HepG2 (cell line): ENCODE results near the gene BOLL. TPM values are rescaled to one million over a fixed set of nuclear protein-coding genes. Genes with fewer than 3 reads are reported as not detected.

Experiments used
- FOXA3 ChIP-seq: IDR thresholded peaks from 2 replicates; pipeline ENCODE4 v1.6.1; 2016; ENCODE audit warnings: missing genetic modification reagents, missing compliant biosample characterization
- GTF3A ChIP-seq: sonication (generic); formaldehyde crosslinking; conservative IDR thresholded peaks from 2 replicates; pipeline ENCODE4 v1.4.0; 2020; ENCODE audit warnings: mild to moderate bottlenecking, missing genetic modification reagents
- KDM6A ChIP-seq: IDR thresholded peaks from 2 replicates; pipeline ENCODE4 v1.6.1; 2016; ENCODE audit warnings: low read depth
- MEIS2 ChIP-seq: sonication (generic); formaldehyde crosslinking; IDR thresholded peaks from 2 replicates; pipeline ENCODE4 v1.9.0; 2021; ENCODE audit warnings: mild to moderate bottlenecking, missing genetic modification reagents
- NCOA2 ChIP-seq: sonication (generic); formaldehyde crosslinking; IDR thresholded peaks from 2 replicates; pipeline ENCODE4 v1.8.0; 2022; ENCODE audit warnings: inconsistent platforms
- SAFB2 ChIP-seq: sonication (generic); formaldehyde crosslinking; IDR thresholded peaks from 2 replicates; pipeline ENCODE4 v1.5.1; 2020; ENCODE audit warnings: missing genetic modification reagents, low read depth, mild to moderate bottlenecking, borderline replicate concordance
- TEAD2 ChIP-seq: sonication (generic); formaldehyde crosslinking; IDR thresholded peaks from 2 replicates; pipeline ENCODE4 v1.9.0; 2021; ENCODE audit warnings: missing genetic modification reagents
- YEATS2 ChIP-seq: sonication (generic); formaldehyde crosslinking; IDR thresholded peaks from 2 replicates; pipeline ENCODE4 v1.4.0; 2020; ENCODE audit warnings: missing genetic modification reagents, borderline replicate concordance
- ZBTB1 ChIP-seq: sonication (generic); formaldehyde crosslinking; IDR thresholded peaks from 2 replicates; pipeline ENCODE4 v1.4.0; 2020; ENCODE audit warnings: missing genetic modification reagents, borderline replicate concordance
- ZFP1 ChIP-seq: IDR thresholded peaks from 2 replicates; pipeline ENCODE4 v1.6.1; 2016
- ZFX ChIP-seq: sonication (generic); formaldehyde crosslinking; IDR thresholded peaks from 2 replicates; pipeline ENCODE4 v1.4.0; 2020; ENCODE audit warnings: mild to moderate bottlenecking, low read depth, missing genetic modification reagents, moderate library complexity
- ZNF552 ChIP-seq: sonication (generic); formaldehyde crosslinking; IDR thresholded peaks from 2 replicates; pipeline ENCODE4 v1.9.0; 2022; ENCODE audit warnings: missing genetic modification reagents, mild to moderate bottlenecking, borderline replicate concordance
- ZNF558 ChIP-seq: sonication (generic); formaldehyde crosslinking; IDR thresholded peaks from 2 replicates; pipeline ENCODE4 v1.9.0; 2022; ENCODE audit warnings: mild to moderate bottlenecking, missing genetic modification reagents, borderline replicate concordance
- ZNF709 ChIP-seq: sonication (generic); formaldehyde crosslinking; IDR thresholded peaks from 2 replicates; pipeline ENCODE4 v1.5.0; 2020; ENCODE audit warnings: mild to moderate bottlenecking, missing genetic modification reagents
- polyA plus RNA-seq, 8 experiments: library from polyadenylated mRNA; depleted of rRNA in 3 of 8; stranded (reverse) in 7 of 8; unstranded in 1 of 8; fragments of >200 nt; fragmentation: Illumina TruSeq in 4 of 8; extraction: Trizol in 4 of 8; gene quantifications; 2 replicates each; pipeline versions ENCODE4 v1.2.1 to v1.2.3, GENCODE V29; 2011 to 2016; ENCODE audit warnings: low read depth in 4 of 8, missing spikeins in 1 of 8, mixed read lengths in 1 of 8; ENCODE audit not compliant: insufficient read depth in 1 of 8
- total RNA-seq, 5 experiments: library from RNA; depleted of rRNA; stranded (reverse); fragments of >200 nt; fragmentation: Illumina TruSeq; extraction: Trizol; gene quantifications; 2 replicates each; pipeline ENCODE4 v1.2.3, GENCODE V29; 2016; ENCODE audit warnings: low read depth in 1 of 5
- TF ChIP-seq, protein P1 (sequence below), 2 experiments: sonication (generic) in 1 of 2; formaldehyde crosslinking in 1 of 2; IDR thresholded peaks; 2 replicates each; pipeline versions ENCODE4 v1.6.1 to v1.9.0; 2014 to 2022; ENCODE audit warnings: antibody characterized with exemption in 1 of 2, borderline replicate concordance in 1 of 2, inconsistent platforms in 1 of 2, low read depth in 1 of 2, missing genetic modification reagents in 1 of 2
- TF ChIP-seq, protein P2 (sequence below): sonication (generic); formaldehyde crosslinking; IDR thresholded peaks from 2 replicates; pipeline ENCODE4 v1.5.1; 2020; ENCODE audit warnings: missing genetic modification reagents, mild to moderate bottlenecking, borderline replicate concordance
- TF ChIP-seq, protein P3 (sequence below), 2 experiments: sonication (generic) in 1 of 2; formaldehyde crosslinking in 1 of 2; IDR thresholded peaks; 2 replicates each; pipeline versions ENCODE4 v1.4.0 to v1.6.1; 2018 to 2020; ENCODE audit warnings: missing genetic modification reagents in 2 of 2, borderline replicate concordance in 1 of 2, low read depth in 1 of 2, mild to moderate bottlenecking in 1 of 2, missing biosample characterization in 1 of 2
- TF ChIP-seq, protein P4 (sequence below): sonication (generic); formaldehyde crosslinking; IDR thresholded peaks from 2 replicates; pipeline ENCODE4 v1.5.0; 2020; ENCODE audit warnings: missing genetic modification reagents

The BOLL gene
- total and polyA plus RNA-seq, 2 of the 13 experiments (the other 11 are each of a cell fraction or from before 2014, with no cell fraction given), result not detected

DNA sequence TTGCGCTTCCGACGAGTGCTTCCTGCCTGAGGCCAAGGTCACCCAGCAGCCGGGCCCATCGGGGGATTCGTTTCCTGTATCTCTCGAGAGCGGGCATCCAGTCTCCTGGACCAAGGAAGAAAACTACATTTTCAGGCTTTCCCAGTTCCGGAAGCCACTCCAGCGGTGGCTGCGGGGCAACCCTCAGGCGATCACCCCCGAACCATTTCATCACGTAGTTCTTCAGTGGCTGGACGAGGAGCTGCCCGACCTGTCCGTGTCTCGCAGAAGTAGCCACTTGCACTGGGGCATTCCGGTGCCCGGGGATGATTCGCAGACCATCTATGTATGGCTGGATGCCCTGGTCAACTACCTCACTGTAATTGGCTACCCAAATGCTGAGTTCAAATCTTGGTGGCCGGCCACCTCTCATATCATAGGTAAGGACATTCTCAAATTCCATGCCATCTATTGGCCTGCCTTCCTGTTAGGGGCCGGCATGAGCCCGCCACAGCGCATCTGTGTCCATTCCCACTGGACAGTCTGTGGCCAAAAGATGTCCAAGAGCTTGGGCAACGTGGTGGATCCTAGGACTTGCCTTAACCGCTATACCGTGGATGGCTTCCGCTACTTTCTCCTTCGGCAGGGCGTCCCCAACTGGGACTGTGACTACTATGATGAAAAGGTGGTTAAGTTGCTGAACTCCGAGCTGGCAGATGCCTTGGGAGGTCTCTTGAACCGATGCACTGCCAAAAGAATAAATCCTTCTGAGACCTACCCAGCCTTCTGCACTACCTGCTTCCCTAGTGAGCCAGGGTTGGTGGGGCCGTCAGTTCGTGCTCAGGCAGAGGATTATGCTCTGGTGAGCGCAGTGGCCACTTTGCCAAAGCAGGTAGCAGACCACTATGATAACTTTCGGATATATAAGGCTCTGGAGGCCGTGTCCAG lies 78.9 kb downstream of the BOLL start (continued):
- TF ChIP-seq, protein P1, sequence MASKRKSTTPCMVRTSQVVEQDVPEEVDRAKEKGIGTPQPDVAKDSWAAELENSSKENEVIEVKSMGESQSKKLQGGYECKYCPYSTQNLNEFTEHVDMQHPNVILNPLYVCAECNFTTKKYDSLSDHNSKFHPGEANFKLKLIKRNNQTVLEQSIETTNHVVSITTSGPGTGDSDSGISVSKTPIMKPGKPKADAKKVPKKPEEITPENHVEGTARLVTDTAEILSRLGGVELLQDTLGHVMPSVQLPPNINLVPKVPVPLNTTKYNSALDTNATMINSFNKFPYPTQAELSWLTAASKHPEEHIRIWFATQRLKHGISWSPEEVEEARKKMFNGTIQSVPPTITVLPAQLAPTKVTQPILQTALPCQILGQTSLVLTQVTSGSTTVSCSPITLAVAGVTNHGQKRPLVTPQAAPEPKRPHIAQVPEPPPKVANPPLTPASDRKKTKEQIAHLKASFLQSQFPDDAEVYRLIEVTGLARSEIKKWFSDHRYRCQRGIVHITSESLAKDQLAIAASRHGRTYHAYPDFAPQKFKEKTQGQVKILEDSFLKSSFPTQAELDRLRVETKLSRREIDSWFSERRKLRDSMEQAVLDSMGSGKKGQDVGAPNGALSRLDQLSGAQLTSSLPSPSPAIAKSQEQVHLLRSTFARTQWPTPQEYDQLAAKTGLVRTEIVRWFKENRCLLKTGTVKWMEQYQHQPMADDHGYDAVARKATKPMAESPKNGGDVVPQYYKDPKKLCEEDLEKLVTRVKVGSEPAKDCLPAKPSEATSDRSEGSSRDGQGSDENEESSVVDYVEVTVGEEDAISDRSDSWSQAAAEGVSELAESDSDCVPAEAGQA (IDR thresholded peaks at IDR 0.05; ENCODE audit: low read depth), result no peak
- TF ChIP-seq, protein P1 (CRISPR knock-in tag; IDR thresholded peaks at IDR 0.05; ENCODE audit: borderline replicate concordance), result no peak
- TF ChIP-seq GTF3A (CRISPR knock-in tag) (no peak), KDM6A (CRISPR knock-in tag) (no peak), NCOA2 (CRISPR knock-in tag) (no peak), MEIS2 (CRISPR knock-in tag) (peak; percentile 34; the same call in 1 of the 2 replicates), ZFX (CRISPR knock-in tag) (no peak), SAFB2 (CRISPR knock-in tag) (no peak), ZNF558 (CRISPR knock-in tag) (0 out of 2 replicates have a peak, but pooled peaks have one; percentile 60), FOXA3 (CRISPR knock-in tag) (no peak), YEATS2 (CRISPR knock-in tag) (no peak), TEAD2 (no peak), ZNF709 (0 out of 2 replicates have a peak, but pooled peaks have one; percentile 67), ZBTB1 (CRISPR knock-in tag) (no peak), ZFP1 (CRISPR knock-in tag) (no peak), ZNF552 (CRISPR knock-in tag) (no peak)
- TF ChIP-seq, protein P2, sequence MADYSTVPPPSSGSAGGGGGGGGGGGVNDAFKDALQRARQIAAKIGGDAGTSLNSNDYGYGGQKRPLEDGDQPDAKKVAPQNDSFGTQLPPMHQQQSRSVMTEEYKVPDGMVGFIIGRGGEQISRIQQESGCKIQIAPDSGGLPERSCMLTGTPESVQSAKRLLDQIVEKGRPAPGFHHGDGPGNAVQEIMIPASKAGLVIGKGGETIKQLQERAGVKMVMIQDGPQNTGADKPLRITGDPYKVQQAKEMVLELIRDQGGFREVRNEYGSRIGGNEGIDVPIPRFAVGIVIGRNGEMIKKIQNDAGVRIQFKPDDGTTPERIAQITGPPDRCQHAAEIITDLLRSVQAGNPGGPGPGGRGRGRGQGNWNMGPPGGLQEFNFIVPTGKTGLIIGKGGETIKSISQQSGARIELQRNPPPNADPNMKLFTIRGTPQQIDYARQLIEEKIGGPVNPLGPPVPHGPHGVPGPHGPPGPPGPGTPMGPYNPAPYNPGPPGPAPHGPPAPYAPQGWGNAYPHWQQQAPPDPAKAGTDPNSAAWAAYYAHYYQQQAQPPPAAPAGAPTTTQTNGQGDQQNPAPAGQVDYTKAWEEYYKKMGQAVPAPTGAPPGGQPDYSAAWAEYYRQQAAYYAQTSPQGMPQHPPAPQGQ (CRISPR knock-in tag), result no peak
- TF ChIP-seq, protein P3, sequence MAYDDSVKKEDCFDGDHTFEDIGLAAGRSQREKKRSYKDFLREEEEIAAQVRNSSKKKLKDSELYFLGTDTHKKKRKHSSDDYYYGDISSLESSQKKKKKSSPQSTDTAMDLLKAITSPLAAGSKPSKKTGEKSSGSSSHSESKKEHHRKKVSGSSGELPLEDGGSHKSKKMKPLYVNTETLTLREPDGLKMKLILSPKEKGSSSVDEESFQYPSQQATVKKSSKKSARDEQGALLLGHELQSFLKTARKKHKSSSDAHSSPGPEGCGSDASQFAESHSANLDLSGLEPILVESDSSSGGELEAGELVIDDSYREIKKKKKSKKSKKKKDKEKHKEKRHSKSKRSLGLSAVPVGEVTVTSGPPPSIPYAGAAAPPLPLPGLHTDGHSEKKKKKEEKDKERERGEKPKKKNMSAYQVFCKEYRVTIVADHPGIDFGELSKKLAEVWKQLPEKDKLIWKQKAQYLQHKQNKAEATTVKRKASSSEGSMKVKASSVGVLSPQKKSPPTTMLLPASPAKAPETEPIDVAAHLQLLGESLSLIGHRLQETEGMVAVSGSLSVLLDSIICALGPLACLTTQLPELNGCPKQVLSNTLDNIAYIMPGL (CRISPR knock-in tag; IDR thresholded peaks at IDR 0.05; ENCODE audit: borderline replicate concordance in 1 of 2, low read depth in 1 of 2), result no peak
- TF ChIP-seq, protein P4, sequence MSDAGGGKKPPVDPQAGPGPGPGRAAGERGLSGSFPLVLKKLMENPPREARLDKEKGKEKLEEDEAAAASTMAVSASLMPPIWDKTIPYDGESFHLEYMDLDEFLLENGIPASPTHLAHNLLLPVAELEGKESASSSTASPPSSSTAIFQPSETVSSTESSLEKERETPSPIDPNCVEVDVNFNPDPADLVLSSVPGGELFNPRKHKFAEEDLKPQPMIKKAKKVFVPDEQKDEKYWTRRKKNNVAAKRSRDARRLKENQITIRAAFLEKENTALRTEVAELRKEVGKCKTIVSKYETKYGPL, result no peak
